DOHH2 (cell line): Measurements from ENCODE around the gene RPAP3.

Experiments
- CTCF ChIP-seq: fragments of 200-600 bp; sonication (generic); IDR thresholded peaks from one replicate; pipeline ENCODE4 v1.5.1; 2014; ENCODE audit warnings: antibody characterized with exemption, mild to moderate bottlenecking, low read depth, low read length; ENCODE audit not compliant: poor library complexity, severe bottlenecking
- EZH2phosphoT487 ChIP-seq: fragments of 200-600 bp; sonication (generic); IDR thresholded peaks from 2 replicates; pipeline ENCODE4 v1.6.1; 2017; ENCODE audit warnings: borderline replicate concordance, mild to moderate bottlenecking, antibody characterized with exemption, low read length, moderate library complexity, mixed read lengths

GRCh38 chr12:47709671-47710070 lies 3.8 kb upstream of the RPAP3 start:
- TF ChIP-seq CTCF (no peak), EZH2phosphoT487 (no peak)
